Activated CD8-positive, alpha-beta memory T cell treated with anti-CD3 and anti-CD28 coated beads, Interleukin-2, amount 50 U/mL, for 24 hours (primary cell): ENCODE results near the gene HIRA.
"Not testable (repeated sequence)": the region's sequence is repeated elsewhere in the genome, so short reads cannot be mapped to it uniquely, and the experiment has no call there.

Source experiments
- DNase-seq: peaks from one replicate; pipeline ENCODE4 v3.0.0-alpha.2; 2020; ENCODE audit errors: extremely low read depth

HIRA gene

GRCh38 chr22:19383292-19383691 is 48.2 kb downstream of the HIRA start:
- DNase-seq = no peak

- no peak for DNase-seq
These were observed 49.3 kb downstream of the HIRA start for GRCh38 chr22:19382240-19382639.

GRCh38 chr22:19378344-19378674 is 53.2 kb downstream of the HIRA start:
- DNase-seq = no peak

GRCh38 chr22:19377565-19378343 is 53.8 kb downstream of the HIRA start:
- DNase-seq = no peak

- no peak for DNase-seq
These were observed 54.6 kb downstream of the HIRA start for GRCh38 chr22:19376971-19377370.

GRCh38 chr22:19376247-19376646 is 55.3 kb downstream of the HIRA start:
- DNase-seq = no peak

- DNase-seq = no peak
These were observed 56.1 kb downstream of the HIRA start for GRCh38 chr22:19375435-19375834.

GRCh38 chr22:19374410-19374809 is 57.1 kb downstream of the HIRA start:
- no peak for DNase-seq

- DNase-seq = no peak
These were observed 58.1 kb downstream of the HIRA start for GRCh38 chr22:19373450-19373849.

- DNase-seq = no peak
These were observed 59.6 kb downstream of the HIRA start for GRCh38 chr22:19371893-19372292.

- no peak for DNase-seq
These were observed 62.7 kb downstream of the HIRA start for GRCh38 chr22:19368876-19369275.

GRCh38 chr22:19367763-19368367 is 63.7 kb downstream of the HIRA start:
- no peak for DNase-seq

- DNase-seq = not testable (repeated sequence)
These were observed 68.0 kb downstream of the HIRA start for GRCh38 chr22:19363541-19363940.

- DNase-seq = no peak
These were observed 69.9 kb downstream of the HIRA start for GRCh38 chr22:19361501-19362103.

- no peak for DNase-seq
These were observed 70.7 kb downstream of the HIRA start for GRCh38 chr22:19360862-19361261.

- no peak for DNase-seq
These were observed 71.2 kb downstream of the HIRA start for GRCh38 chr22:19360300-19360792.

GRCh38 chr22:19359554-19360299 is 71.8 kb downstream of the HIRA start:
- DNase-seq = no peak

GRCh38 chr22:19358703-19359553 is 72.6 kb downstream of the HIRA start:
- no peak for DNase-seq

- DNase-seq = no peak
These were observed 73.3 kb downstream of the HIRA start for GRCh38 chr22:19358195-19358594.

GRCh38 chr22:19357270-19358105 is 74.0 kb downstream of the HIRA start:
- DNase-seq = no peak
